GM21381 (cell line): ENCODE data around the gene COMMD6.

ENCODE experiments used
- ATAC-seq: cut with Tn5 transposase; IDR thresholded peaks from one replicate; pipeline ENCODE4 v1.9.1; 2021; ENCODE audit warnings: mild to moderate bottlenecking, moderate library complexity; ENCODE audit not compliant: unreplicated experiment

Gene COMMD6

DNA sequence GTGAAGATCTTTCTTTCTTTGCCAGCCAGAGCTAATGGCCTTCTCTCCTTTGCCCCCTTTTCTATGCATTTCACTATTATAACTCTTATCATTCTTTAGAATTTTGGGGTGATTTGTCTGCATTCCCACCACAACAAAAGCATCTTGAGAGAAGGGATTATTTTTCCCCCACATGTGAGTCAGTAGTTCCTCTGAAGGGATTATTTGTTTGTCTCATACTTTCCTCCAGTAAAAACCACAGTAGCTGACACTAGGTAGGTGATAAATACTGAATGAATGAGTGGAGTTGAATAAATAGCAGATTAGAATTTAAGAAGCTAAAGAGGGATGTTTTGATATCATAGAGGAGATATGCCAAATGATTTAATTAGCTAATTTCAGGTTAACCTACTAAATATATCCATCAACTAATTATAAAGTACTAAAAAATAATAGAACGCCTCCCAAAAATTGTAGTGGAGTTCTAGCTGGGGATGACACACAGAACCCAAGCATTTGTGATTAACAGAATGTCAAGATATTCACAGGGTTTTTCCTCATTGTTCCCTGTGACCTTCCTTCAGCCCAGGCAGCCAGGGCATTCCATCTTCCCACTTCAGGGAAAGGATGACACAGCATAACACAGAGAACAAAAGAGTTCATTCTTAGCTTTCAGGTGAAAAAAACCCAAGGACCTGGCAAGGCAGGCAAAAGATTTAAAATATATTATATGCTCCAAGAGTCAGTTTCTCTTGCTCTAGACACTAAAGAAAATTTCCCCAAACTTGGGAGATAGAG is 52.2 kb downstream of the COMMD6 start:
- no peak for ATAC-seq

DNA sequence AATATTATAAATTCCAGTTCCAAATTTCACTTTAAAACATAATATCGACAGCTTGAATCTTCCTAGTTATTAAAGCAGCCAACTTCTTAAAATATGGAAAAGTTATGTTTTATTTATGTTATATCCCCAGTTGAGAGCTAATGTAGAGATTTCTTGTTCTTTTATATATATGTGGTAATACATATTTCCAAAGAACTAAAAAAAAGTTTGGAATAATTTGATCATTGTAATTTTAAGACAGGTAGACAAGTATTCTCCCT is 54.9 kb downstream of the COMMD6 start:
- ATAC-seq: no peak

DNA sequence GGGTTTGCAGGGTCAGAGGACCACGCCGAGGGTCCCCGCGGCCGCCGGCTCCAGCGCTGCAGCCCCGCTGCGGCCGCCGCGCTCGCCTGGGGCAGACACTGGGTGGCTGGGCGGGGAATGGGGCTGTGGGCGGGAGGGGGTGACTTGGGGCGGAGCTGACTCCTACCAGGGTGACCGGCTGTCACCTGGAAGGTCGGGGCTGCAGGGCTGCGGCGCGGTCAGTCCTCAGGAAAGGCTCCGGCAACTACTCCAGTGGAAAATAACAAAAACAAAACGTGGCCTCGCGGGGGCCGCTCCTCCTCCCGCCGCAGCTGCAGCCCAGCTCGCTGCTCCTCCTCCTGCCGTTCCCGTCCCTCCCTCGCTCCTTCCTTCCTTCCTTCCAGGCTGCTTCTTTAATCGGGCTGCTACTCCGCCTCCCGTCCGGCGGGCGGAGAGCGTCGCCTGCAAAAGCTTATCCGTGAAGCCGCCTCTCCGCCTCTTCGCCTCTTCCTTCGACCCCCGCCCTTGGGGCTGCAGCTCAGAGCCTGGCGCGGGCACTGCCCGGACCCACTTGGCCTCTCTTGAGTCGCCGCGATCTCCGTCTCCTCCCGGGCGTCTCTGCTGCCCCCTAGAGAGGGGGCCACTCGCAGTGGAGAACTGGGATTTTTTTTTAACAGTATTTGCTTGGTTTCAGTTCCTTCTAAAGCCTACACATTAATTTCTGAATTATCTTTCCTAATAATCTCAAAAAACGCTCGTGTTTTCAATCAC is 55.4 kb downstream of the COMMD6 start, which contains the start of gene TBC1D4:
Gene TBC1D4, minus strand, starts transcription at position 100 of the 750 bp plus-strand sequence. CDS start 402 bp downstream, outside the sequence.
- peak; percentile 68 for ATAC-seq

DNA sequence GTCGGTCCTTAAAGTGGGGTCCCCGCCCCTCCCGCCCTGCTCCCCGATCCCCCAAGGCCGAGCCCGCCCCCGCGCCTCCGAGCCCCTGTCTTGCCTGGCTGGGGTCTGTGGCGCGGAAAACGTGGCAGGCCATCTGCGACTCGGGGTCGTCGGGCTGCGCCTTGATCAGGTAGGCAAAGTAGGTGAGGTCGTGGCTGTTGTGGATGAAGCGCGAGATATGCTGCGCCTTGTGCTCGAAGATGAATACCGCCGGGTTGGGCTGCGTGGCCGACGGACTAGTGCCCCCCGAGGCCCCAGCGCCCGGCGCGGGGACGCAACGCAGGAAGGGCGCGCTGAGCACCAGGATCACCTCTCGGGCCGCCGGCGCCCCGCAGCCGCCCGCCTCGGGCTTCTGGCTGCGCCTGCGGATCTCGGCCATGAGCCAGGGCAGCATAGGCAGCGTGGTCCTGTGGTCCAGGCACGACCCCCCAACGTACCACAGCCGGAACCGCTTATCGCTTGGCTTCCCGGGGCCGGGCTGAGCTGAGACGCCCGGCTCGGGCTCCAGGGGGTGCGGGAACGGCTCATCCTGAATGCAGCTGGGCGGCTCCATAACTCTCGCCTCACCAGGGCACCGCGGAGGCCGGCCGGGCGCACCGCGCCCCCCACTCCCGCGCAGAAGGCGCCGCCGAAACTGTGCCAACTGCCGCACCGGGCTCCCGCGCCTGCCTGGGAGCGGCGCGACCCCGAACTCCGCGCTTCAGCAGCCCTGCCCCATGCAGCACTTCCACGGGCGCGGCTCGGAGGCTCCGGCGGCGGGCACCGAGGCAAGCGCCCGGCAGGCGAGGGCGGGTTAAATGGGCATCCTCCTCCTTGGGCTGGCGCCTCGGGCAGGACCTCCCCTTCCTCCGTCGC is 56.2 kb downstream of the COMMD6 start:
- ATAC-seq: peak; percentile 24

GRCh38 chr13:75480671-75481175 is 56.9 kb downstream of the COMMD6 start:
- no peak for ATAC-seq

DNA sequence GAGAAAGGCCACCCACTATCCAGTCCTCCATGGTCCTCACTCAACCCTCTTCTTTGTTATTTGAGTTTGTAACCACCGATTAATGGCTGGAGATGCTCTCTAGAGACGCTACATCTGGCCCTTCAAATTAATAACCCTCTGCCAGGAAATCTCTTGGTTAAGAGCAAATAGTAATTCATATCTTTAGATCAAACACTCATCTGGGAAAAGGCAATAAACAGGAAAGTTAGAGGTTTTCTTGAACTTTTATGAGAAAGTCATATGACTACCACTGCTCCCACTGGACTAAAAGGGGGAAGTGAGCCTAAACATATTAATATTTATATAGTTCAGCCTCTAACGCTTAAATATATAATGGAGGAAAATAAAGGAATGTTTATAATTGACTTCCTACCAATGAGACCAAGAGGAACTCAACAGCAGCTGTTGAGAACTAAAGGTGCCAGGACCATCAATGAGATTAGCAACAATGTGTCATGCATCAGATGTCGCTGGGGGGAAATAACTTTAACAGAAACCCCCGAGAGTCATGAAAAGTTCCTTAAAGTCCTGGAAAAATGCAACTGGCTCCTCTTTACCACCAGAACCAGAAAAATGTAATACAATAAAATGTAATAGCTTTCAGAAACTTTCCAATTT is 58.4 kb downstream of the COMMD6 start:
- ATAC-seq: no peak

DNA sequence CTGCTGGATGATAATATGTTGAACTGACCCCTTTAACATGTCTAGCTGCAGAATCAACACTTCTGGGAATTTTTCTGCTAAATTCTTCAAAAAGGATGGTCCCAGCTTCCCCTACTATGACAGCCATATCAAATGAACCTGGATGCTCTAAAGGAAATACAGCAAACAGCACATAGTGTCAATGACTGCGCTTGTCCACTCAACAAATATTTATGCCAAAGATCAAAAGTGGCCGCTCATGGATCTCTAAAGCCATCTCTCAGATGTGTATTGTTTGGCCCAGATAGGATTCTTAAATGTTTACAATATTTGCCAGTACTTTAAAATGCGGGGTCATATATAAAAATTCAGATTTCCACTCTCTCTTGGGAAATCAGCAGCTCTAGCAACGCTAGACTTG is 59.0 kb downstream of the COMMD6 start:
- no peak for ATAC-seq
